GM10248 (cell line): ENCODE data around the gene CHRM5.
A peak's percentile ranks its signal among the peaks of the same experiment; 100 is the strongest.

Experiments used
- CTCF ChIA-PET: fragments of 300-600 bp; sonication (Branson Sonifier 250); formaldehyde crosslinking; extraction: SDS; loops from one replicate; lab custom pipeline; 2021; ENCODE audit warnings: antibody characterized with exemption; lab: Yijun Ruan, JAX
- POLR2A ChIA-PET: fragments of 350-650 bp; sonication (Branson Sonifier 250); formaldehyde crosslinking; extraction: SDS; loops from one replicate; lab custom pipeline; 2020; ENCODE audit warnings: antibody characterized with exemption; lab: Yijun Ruan, JAX
- DNase-seq: peaks from one replicate; pipeline ENCODE4 v3.0.0; 2012; ENCODE audit errors: extremely low spot score
- TF ChIP-seq, protein P1 (sequence below): IDR thresholded peaks from 2 replicates; pipeline ENCODE4 v1.5.1; 2012; ENCODE audit warnings: mild to moderate bottlenecking, low read depth; ENCODE audit errors: extremely low read depth, missing control alignments, control extremely low read depth

Gene CHRM5

DNA sequence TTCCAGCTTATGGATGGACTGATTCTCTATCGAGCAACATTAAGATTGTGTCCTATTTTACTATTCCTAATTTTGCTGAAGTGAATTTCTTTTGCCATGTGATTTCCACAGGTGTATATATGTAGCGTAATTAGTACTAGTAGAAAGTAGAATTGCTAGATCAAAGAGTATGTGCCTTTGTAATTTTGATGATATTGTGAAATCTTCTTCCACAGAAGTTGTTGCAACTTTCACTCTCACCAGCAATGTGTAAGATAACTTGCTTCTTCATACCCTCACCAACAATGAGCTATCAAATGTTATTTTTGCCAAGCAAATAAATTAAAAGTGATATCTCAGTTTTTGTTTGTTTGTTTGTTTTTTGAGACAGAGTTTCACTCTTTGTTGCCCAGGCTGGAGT is 139.0 kb downstream of the CHRM5 start:
- ChIA-PET POLR2A (no interaction called here), CTCF (interaction anchor here (1.0 to 4.9 kb wide), 4 partner anchors 45 to 114 kb away, joined by 3 to 64 read pairs (median 4); partner anchors contain the start of gene KATNBL1)
- TF ChIP-seq, protein P1, sequence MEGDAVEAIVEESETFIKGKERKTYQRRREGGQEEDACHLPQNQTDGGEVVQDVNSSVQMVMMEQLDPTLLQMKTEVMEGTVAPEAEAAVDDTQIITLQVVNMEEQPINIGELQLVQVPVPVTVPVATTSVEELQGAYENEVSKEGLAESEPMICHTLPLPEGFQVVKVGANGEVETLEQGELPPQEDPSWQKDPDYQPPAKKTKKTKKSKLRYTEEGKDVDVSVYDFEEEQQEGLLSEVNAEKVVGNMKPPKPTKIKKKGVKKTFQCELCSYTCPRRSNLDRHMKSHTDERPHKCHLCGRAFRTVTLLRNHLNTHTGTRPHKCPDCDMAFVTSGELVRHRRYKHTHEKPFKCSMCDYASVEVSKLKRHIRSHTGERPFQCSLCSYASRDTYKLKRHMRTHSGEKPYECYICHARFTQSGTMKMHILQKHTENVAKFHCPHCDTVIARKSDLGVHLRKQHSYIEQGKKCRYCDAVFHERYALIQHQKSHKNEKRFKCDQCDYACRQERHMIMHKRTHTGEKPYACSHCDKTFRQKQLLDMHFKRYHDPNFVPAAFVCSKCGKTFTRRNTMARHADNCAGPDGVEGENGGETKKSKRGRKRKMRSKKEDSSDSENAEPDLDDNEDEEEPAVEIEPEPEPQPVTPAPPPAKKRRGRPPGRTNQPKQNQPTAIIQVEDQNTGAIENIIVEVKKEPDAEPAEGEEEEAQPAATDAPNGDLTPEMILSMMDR: no peak
- no peak for DNase-seq

DNA sequence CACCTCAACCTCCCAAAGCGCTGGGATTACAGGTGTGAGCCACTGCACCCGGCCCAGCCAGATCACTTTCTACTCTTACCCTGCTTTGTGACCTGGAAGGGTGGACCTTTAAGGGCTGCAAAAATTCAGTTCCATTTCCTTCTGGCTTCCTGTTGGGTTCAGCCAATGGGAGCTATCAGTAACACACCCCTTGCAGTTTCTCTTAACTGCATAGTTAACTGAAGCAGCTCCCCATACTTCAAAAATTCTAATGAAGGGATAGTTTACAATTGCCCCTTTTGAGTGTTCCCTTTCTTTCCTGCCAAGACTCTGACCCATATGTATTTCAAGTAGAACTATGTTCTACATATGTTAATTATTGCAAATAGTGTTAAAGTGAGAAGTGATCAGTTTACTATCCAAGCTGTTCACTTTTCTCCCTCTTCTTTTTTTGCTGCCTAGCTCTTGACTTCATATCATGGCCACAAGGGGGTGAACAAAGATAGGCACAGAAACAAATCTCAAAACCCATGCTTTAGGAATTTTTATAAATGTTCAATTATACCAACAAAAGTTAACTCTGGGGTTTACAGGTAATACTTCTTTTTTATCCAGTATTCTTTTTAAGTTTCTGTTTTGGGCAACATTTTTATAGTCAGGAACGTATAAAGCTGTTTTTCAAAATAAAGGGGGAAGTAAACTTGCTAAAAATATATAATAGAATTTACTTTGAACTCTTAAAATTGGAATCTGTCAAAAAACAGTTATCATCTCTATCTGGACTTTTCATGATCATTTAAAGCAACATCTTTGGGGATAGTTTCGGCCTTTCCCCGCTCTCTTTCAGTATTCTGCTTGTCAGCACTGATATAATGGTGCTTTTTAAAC is 141.7 kb downstream of the CHRM5 start:
- ChIA-PET POLR2A (interaction anchor here (0.9 kb wide), 1 partner anchor 100 kb away, joined by 5 read pairs; the partner anchor contains the start of gene KATNBL1), CTCF (interaction anchor here (0.7 to 4.9 kb wide), 33 partner anchors 9 to 478 kb away, joined by 3 to 64 read pairs (median 6); partner anchors contain the start of genes KATNBL1, LPCAT4, NOP10 and NUTM1)
- DNase-seq: peak; percentile 31
- TF ChIP-seq, protein P1: peak; percentile 66

DNA sequence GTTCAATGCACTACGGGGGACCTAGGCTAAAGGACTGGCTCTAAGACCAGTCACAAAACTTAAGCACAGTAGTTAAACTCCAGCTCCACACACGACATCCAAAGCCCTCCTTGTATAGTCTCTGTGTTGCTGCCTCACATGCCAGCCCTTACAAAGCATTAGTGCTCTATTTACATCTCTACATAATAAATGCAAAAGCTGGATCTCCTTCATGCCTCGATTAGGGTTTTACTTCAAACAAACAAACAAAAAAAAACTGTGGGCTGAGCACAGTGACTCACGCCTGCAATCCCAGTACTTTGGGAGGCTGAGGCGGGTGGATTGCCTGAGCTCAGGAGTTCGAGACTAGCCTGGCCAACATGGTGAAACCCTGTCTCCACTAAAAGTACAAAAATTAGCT is 143.2 kb downstream of the CHRM5 start:
- TF ChIP-seq, protein P1: no peak
- CTCF ChIA-PET: interaction anchor here (0.8 to 4.9 kb wide), 8 partner anchors 9 to 256 kb away, joined by 3 to 64 read pairs (median 9); partner anchors contain the start of gene KATNBL1
- POLR2A ChIA-PET: no interaction called here
- DNase-seq: no peak

DNA sequence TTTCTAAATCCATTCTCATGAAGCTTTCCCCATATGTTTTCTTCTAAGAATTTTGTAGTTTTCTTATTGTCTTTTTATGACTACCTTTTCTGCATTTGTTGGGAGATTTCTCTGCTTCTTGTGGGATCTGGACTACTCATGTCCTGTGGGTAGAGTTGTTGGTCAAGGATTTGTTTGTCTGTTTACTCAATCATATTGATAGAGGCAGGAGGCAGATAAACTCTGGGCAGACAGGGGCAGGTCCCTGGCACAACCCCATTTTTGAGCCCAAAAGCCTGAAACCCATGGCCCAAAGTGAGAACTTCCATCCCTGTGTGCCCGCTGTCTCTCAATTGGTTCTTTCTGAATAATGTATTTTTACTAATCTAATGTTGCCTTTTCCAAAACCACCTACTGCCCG is 145.9 kb downstream of the CHRM5 start:
- TF ChIP-seq, protein P1: no peak
- CTCF ChIA-PET: interaction anchor here (1.0 to 2.0 kb wide), 2 partner anchors 10 to 119 kb away, joined by 3 to 5 read pairs; no protein-coding TSS in a partner anchor
- no peak for DNase-seq
- POLR2A ChIA-PET: no interaction called here

DNA sequence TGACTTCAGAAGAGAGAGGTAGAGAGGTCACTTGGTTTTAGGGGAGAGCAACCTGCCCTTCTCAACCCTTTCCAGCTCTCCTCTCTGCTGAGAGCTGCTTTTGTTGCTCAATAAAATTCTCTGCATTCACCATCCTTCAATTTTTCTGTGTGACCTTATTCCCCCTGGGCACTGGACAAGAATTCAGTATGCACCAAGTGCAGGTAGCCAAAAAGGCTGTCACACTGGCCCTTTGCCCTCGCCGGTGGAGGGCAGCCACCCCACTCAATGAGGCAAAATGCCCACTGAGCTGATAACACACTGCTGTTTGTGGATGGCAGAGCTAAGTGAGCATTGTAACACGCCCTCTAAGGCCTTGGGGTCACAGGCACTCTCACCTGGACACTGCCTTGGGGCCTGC is 146.4 kb downstream of the CHRM5 start:
- no peak for DNase-seq
- TF ChIP-seq, protein P1: no peak
- ChIA-PET POLR2A (no interaction called here), CTCF (interaction anchor here (1.0 to 2.0 kb wide), 2 partner anchors 9 to 118 kb away, joined by 3 to 5 read pairs; no protein-coding TSS in a partner anchor)

DNA sequence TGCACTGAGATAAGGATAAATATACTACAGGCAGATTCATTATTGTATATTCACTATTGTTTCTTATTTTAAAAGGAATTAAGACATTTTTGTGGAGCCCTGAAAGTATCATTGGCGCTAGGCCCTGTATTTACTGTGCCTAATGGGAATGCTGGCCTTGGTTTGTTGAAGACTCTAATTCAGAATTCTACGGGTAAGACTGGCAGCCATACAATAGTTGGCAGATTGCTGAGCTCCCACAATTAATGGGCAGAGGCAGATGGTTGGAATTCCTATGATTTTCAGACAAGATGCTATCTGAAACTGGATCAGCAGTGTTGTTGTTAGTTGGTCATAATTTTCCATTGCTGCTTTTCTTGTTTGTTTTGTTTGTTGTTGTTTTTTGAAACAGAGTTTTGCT is 148.3 kb downstream of the CHRM5 start:
- TF ChIP-seq, protein P1: no peak
- POLR2A ChIA-PET: no interaction called here
- DNase-seq: no peak
- CTCF ChIA-PET: interaction anchor here (0.8 to 0.9 kb wide), 2 partner anchors 12 to 251 kb away, joined by 3 to 5 read pairs; partner anchors contain the start of gene LPCAT4
